RCC 7860 (cell line): ENCODE results near the gene MRM2.

Experiments
- DNase-seq: peaks from one replicate; pipeline ENCODE4 v3.0.0-alpha.2; 2015; ENCODE audit warnings: low spot score
- FAIRE-seq: peaks from 2 replicates; lab custom pipeline; 2012; peaks lifted over from hg19 to GRCh38; lab: Jason Lieb, UNC

MRM2 gene

GRCh38 chr7:2193575-2194305, 48.3 kb downstream of the MRM2 start:
- DNase-seq (no peak), FAIRE-seq (no peak)

DNA sequence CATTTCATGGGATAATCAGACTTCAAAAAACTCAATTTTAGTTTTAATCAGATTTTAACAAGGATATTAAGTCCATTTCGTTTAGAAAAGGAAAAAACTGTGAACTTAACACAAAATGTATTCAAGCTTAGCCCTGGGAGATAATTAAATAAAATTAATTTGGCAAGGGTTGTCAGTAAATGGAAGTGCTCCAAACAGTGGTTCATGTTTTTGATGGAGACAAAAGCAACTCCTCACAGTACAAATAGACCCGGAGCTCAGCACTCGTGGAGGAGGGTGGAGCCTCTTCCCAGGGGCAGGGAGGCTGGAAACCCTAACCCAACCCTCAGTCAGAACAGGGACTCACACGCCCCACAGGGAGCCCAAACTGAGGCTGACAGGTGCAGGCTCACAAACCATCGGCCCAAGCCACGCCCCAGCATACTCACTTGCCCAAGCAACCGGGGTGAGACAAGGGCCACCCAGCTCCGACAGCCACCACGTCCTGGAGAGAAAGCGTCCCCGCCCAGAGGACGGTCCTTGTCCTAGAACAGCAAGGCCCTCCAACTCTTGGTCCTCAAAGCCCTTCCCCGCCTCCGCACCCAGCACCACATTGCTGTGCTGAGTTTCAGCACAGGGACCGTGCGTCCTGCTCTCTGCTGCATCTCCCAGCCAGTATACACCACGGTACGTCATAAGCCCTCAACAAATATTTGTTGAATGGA, 49.0 kb downstream of the MRM2 start:
- no peak for FAIRE-seq
- no peak for DNase-seq

DNA sequence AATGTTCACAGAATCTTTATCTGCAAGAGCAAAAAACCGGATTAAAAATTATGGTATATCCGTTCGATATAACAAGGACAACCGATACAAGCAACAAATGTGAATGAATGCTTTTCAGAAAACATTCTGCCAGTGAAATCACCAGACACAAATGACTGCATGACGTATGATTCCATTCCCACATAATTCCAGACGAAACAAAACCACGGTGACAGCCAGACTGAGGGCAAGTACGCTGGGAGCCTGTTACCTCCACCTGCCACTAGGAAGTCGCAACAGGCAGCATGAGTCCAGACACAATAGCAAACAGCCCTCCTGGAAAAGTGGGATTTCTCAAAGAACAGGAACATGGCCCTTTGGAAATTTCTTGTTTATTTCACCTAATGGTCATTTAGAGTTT, 51.0 kb downstream of the MRM2 start:
- DNase-seq (no peak), FAIRE-seq (no peak)

GRCh38 chr7:2190531-2190930, 51.5 kb downstream of the MRM2 start:
- FAIRE-seq (no peak), DNase-seq (peak; percentile 18)

DNA sequence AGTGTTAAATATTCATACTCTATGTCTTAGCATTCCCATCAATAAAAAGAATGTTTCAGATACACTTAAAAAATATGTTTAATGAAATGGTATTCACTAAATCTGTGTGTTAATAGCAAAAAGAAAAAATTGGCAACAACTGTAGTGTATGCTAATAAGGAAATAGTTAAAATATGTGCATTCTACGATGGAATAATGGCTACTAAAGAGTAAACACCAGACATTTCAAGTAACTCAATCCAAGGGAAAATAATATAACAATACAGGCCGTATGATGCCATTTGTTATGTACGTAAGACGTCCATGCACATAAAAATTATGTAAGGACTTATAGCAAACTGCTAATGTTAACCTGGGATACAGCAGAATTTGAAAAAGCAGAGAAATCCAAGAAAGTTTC, 55.8 kb downstream of the MRM2 start:
- FAIRE-seq (no peak), DNase-seq (no peak)

- FAIRE-seq = no peak
- DNase-seq = no peak
Measured at GRCh38 chr7:2185715-2186114, 56.3 kb downstream of the MRM2 start.
